GM19240 (cell line): ENCODE results near the gene GNG11.
"Not testable (repeated sequence)": the region's sequence is repeated elsewhere in the genome, so short reads cannot be mapped to it uniquely, and the experiment has no call there.

Source experiments
- DNase-seq: peaks from one replicate; pipeline ENCODE4 v3.0.0; 2011; ENCODE audit warnings: low spot score; ENCODE audit not compliant: insufficient read length

GNG11 gene

GRCh38 chr7:93911242-93911641 lies 10.3 kb upstream of the GNG11 start:
- DNase-seq, result not testable (repeated sequence)

- DNase-seq, result not testable (repeated sequence)
These were observed 9.9 kb upstream of the GNG11 start for GRCh38 chr7:93911661-93912060.

GRCh38 chr7:93913197-93913596 lies 8.3 kb upstream of the GNG11 start:
- no peak for DNase-seq

GRCh38 chr7:93914581-93915066 lies 6.9 kb upstream of the GNG11 start:
- DNase-seq, result no peak

GRCh38 chr7:93915206-93915842 lies 6.2 kb upstream of the GNG11 start:
- DNase-seq, result not testable (repeated sequence)

GRCh38 chr7:93915888-93916287 lies 5.6 kb upstream of the GNG11 start:
- not testable (repeated sequence) for DNase-seq

- DNase-seq, result not testable (repeated sequence)
These were observed 5.2 kb upstream of the GNG11 start for GRCh38 chr7:93916315-93916714.

GRCh38 chr7:93920496-93921182 lies 896 bp upstream of the GNG11 start:
- DNase-seq, result no peak

- DNase-seq, result no peak
These were observed 349 bp upstream of the GNG11 start for GRCh38 chr7:93921186-93921585.

- DNase-seq, result no peak
These were observed 1.8 kb downstream of the GNG11 start for GRCh38 chr7:93923296-93923695.

- DNase-seq, result no peak
These were observed 2.4 kb downstream of the GNG11 start for GRCh38 chr7:93923942-93924341.

GRCh38 chr7:93926800-93927199 lies 5.3 kb downstream of the GNG11 start:
- no peak for DNase-seq

- no peak for DNase-seq
These were observed 6.0 kb downstream of the GNG11 start for GRCh38 chr7:93927585-93927984.

GRCh38 chr7:93931655-93932054 lies 10.1 kb downstream of the GNG11 start:
- no peak for DNase-seq

- no peak for DNase-seq
These were observed 11.6 kb downstream of the GNG11 start for GRCh38 chr7:93933156-93933555.

GRCh38 chr7:93935102-93935501 lies 13.6 kb downstream of the GNG11 start:
- no peak for DNase-seq

GRCh38 chr7:93937818-93938217 lies 16.3 kb downstream of the GNG11 start:
- DNase-seq, result no peak

GRCh38 chr7:93938293-93938692 lies 16.8 kb downstream of the GNG11 start:
- no peak for DNase-seq

- DNase-seq, result no peak
These were observed 20.4 kb downstream of the GNG11 start for GRCh38 chr7:93941945-93942344.

GRCh38 chr7:93943816-93944540 lies 22.4 kb downstream of the GNG11 start:
- DNase-seq, result no peak

GRCh38 chr7:93944673-93945072 lies 23.1 kb downstream of the GNG11 start:
- no peak for DNase-seq

- DNase-seq, result no peak
These were observed 23.5 kb downstream of the GNG11 start for GRCh38 chr7:93945083-93945482.
